A549 (cell line): ENCODE measurements around the gene ANKHD1. TPM values are rescaled to one million over a fixed set of nuclear protein-coding genes. Genes with fewer than 3 reads are reported as not detected.
A peak's percentile ranks its signal among the peaks of the same experiment; 100 is the strongest.

Experiments used
- ATAC-seq, 2 experiments: fragments of 200-7000 bp in 1 of 2; fragments of >200 bp in 1 of 2; cut with Nextera tagmentation in 1 of 2; cut with Tn5 transposase in 1 of 2; 3 replicates each; pipeline versions ENCODE4 v1.8.0 to v1.9.1; 2018 to 2020; ENCODE audit warnings: mild to moderate bottlenecking in 1 of 2, moderate library complexity in 1 of 2
- CTCF ChIA-PET: fragments of 300-600 bp; sonication (Branson Sonifier 250); formaldehyde crosslinking; extraction: SDS; loops from one replicate; lab custom pipeline; 2021; ENCODE audit warnings: antibody characterized with exemption, inconsistent platforms; lab: Yijun Ruan, JAX
- POLR2A ChIA-PET: fragments of 350-600 bp; formaldehyde crosslinking; extraction: SDS; loops from one replicate; lab custom pipeline; 2021; ENCODE audit warnings: antibody characterized with exemption, inconsistent platforms; lab: Yijun Ruan, JAX
- DNase-seq, 2 experiments: peaks; one replicate each; pipeline versions ENCODE4 v3.0.0 to v3.0.0-alpha.2; 2011 to 2016; ENCODE audit warnings: low read depth in 1 of 2, low spot score in 1 of 2
- FAIRE-seq: peaks from 2 replicates; lab custom pipeline; 2011; peaks lifted over from hg19 to GRCh38; lab: Jason Lieb, UNC
- H3K27ac ChIP-seq, 2 experiments: fragments of >200 bp; sonication (Bioruptor Twin); formaldehyde crosslinking; 3 replicates each; pipeline ENCODE4 v1.5.1; 2016 to 2017
- H3K4me1 ChIP-seq: fragments of >200 bp; sonication (Bioruptor Twin); formaldehyde crosslinking; 3 replicates; pipeline ENCODE4 v1.6.1; 2016
- H3K4me2 ChIP-seq: fragments of >200 bp; sonication (Bioruptor Twin); formaldehyde crosslinking; 3 replicates; pipeline ENCODE4 v1.6.1; 2016
- H3K4me3 ChIP-seq: fragments of >200 bp; sonication (Bioruptor Twin); formaldehyde crosslinking; 3 replicates; pipeline ENCODE4 v1.5.1; 2016
- H3K9me3 ChIP-seq: fragments of >200 bp; sonication (Bioruptor Twin); formaldehyde crosslinking; 3 replicates; pipeline ENCODE4 v1.6.1; 2016
- CHD4 ChIP-seq: fragments of 200-600 bp; sonication (generic); IDR thresholded peaks from 2 replicates; pipeline ENCODE4 v1.6.1; 2016; ENCODE audit warnings: antibody characterized with exemption, mild to moderate bottlenecking, borderline replicate concordance
- FOXS1 ChIP-seq: fragments of 250-450 bp; sonication (Bioruptor Pico); IDR thresholded peaks from 2 replicates; pipeline ENCODE4 v1.5.0; 2020; ENCODE audit warnings: mild to moderate bottlenecking, moderate library complexity
- JUNB ChIP-seq: fragments of >200 bp; sonication (Bioruptor Twin); formaldehyde crosslinking; IDR thresholded peaks from 2 replicates; pipeline ENCODE4 v1.6.1; 2016
- MYC ChIP-seq: IDR thresholded peaks from 2 replicates; pipeline ENCODE4 v1.6.1; 2012; ENCODE audit warnings: mild to moderate bottlenecking, inconsistent platforms, low read length, improper control_type of control experiment, borderline replicate concordance
- NR3C1 ChIP-seq: fragments of >200 bp; sonication (Bioruptor Twin); formaldehyde crosslinking; IDR thresholded peaks from 3 replicates; pipeline ENCODE4 v1.6.1; 2017
- RAD21 ChIP-seq, 2 experiments: fragments of >200 bp in 1 of 2; sonication (Bioruptor Twin) in 1 of 2; formaldehyde crosslinking in 1 of 2; IDR thresholded peaks in 1 of 2; conservative IDR thresholded peaks in 1 of 2; 2 replicates in 1 of 2; 3 replicates in 1 of 2; pipeline ENCODE4 v1.6.1; 2012 to 2018; ENCODE audit warnings: inconsistent platforms in 1 of 2
- RNF2 ChIP-seq: fragments of 200-600 bp; sonication (generic); IDR thresholded peaks from 2 replicates; pipeline ENCODE4 v1.6.1; 2016; ENCODE audit warnings: low read depth, mild to moderate bottlenecking, antibody characterized with exemption, moderate library complexity, borderline replicate concordance
- SMC3 ChIP-seq: fragments of >200 bp; sonication (Bioruptor Twin); formaldehyde crosslinking; IDR thresholded peaks from 3 replicates; pipeline ENCODE4 v1.6.1; 2018; ENCODE audit warnings: inconsistent platforms
- ZC3H11A ChIP-seq: fragments of 450-650 bp; IDR thresholded peaks from 2 replicates; pipeline ENCODE4 v1.6.1; 2014; ENCODE audit warnings: antibody characterized with exemption, mild to moderate bottlenecking
- ZNF302 ChIP-seq: fragments of 250-450 bp; sonication (Bioruptor Pico); IDR thresholded peaks from 2 replicates; pipeline ENCODE4 v1.9.0; 2021; ENCODE audit warnings: inconsistent platforms, mild to moderate bottlenecking, moderate library complexity
- WGBS: methylation state at CpG from one replicate; pipeline ENCODE4 v1.1.6; 2017; ENCODE audit errors: missing lambda C conversion rate; 5-methylcytosine and 5-hydroxymethylcytosine counted together
- polyA plus RNA-seq, 4 experiments: library from polyadenylated mRNA; depleted of rRNA in 3 of 4; stranded (reverse); fragments of >200 nt; fragmentation: RNase III in 1 of 4; extraction: RNeasy Plus Mini Kit Qiagen cat#74134 plus additional on column Dnase treatment in 1 of 4; gene quantifications; 2 replicates in 3 of 4; 3 replicates in 1 of 4; pipeline ENCODE4 v1.2.3, GENCODE V29; 2011 to 2017
- TF ChIP-seq, protein P1 (sequence below): fragments of >200 bp; sonication (Bioruptor Twin); formaldehyde crosslinking; IDR thresholded peaks from 3 replicates; pipeline ENCODE4 v1.5.1; 2016
- TF ChIP-seq, protein P2 (sequence below): fragments of 200-600 bp; sonication (generic); IDR thresholded peaks from 2 replicates; pipeline ENCODE4 v1.6.1; 2016; ENCODE audit warnings: antibody characterized with exemption, mild to moderate bottlenecking, moderate library complexity
- TF ChIP-seq, protein P3 (sequence below): fragments of >200 bp; sonication (Bioruptor Twin); formaldehyde crosslinking; IDR thresholded peaks from 3 replicates; pipeline ENCODE4 v1.6.1; 2016
- TF ChIP-seq, protein P4 (sequence below): fragments of 250-450 bp; sonication (Bioruptor Pico); IDR thresholded peaks from 2 replicates; pipeline ENCODE4 v1.5.0; 2021; ENCODE audit warnings: mild to moderate bottlenecking, moderate library complexity, borderline replicate concordance
- TF ChIP-seq, protein P5 (sequence below): fragments of >200 bp; sonication (Bioruptor Twin); formaldehyde crosslinking; IDR thresholded peaks from 2 replicates; pipeline ENCODE4 v1.6.1; 2016
- TF ChIP-seq, protein P6 (sequence below): IDR thresholded peaks from 2 replicates; pipeline ENCODE4 v1.6.1; 2012

Gene ANKHD1
- polyA plus RNA-seq, 2 of the 4 experiments (the other 2 are of a cell fraction), result 46.9 to 94.1 TPM

DNA sequence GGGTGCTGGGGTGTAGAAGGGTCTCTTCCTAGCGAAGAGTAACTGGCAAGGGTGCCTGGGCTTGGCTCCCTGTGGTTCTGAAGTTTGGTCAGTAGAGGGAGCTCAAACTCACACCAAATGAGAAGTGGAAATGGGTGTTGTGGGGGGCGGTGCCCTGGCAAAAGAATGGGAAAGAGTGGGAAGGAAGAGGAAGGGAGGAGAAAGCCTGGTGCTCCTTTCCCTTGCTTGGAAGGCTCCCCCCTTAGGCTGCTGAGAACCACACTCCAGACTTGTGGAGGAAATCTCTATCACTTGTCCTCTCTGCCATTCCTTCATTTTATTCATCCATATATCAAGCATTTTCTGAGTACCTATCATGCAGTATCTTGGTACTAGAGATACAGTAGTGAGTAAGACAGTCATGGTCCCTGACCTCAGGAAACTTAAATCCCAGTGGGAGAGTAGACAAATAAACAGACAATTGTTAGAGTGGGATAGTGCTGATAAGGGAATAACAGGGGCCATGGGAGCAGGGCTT, 28.6 kb upstream of the ANKHD1 start:
- Histone ChIP-seq H3K4me3 (no peak overlapping the region), H3K4me1 (no peaks in the 10 kb centered on the region), H3K4me2 (peak overlapping the region; percentile 30; the same call in 2 of the 3 replicates), H3K27ac (peak overlapping the region in 1 of 2 experiments; percentile 50; a peak in 1 of 6 replicates), H3K9me3 (no peaks in the 10 kb centered on the region)
- FAIRE-seq, result no peak
- DNase-seq, result peak; percentile 79 to 82
- POLR2A ChIA-PET, result interaction anchor here (0.5 to 1.0 kb wide), 2 partner anchors 28 to 173 kb away, joined by 3 to 7 read pairs; partner anchors contain the start of gene ANKHD1
- CTCF ChIA-PET, result interaction anchor here (0.6 to 4.6 kb wide), 35 partner anchors 11 to 350 kb away, joined by 3 to 71 read pairs (median 4); partner anchors contain the start of genes EIF4EBP3, HARS1, HARS2 and SLC4A9
- WGBS, result 27% methylated on average over 2 of the region's 2 CpGs
- peak; percentile 63 for TF ChIP-seq SMC3
- peak; percentile 76 to 85 for TF ChIP-seq RAD21 (conservative IDR thresholded peaks at IDR 0.05 in 1 of 2, IDR thresholded peaks at IDR 0.05 in 1 of 2)
- TF ChIP-seq, protein P1, sequence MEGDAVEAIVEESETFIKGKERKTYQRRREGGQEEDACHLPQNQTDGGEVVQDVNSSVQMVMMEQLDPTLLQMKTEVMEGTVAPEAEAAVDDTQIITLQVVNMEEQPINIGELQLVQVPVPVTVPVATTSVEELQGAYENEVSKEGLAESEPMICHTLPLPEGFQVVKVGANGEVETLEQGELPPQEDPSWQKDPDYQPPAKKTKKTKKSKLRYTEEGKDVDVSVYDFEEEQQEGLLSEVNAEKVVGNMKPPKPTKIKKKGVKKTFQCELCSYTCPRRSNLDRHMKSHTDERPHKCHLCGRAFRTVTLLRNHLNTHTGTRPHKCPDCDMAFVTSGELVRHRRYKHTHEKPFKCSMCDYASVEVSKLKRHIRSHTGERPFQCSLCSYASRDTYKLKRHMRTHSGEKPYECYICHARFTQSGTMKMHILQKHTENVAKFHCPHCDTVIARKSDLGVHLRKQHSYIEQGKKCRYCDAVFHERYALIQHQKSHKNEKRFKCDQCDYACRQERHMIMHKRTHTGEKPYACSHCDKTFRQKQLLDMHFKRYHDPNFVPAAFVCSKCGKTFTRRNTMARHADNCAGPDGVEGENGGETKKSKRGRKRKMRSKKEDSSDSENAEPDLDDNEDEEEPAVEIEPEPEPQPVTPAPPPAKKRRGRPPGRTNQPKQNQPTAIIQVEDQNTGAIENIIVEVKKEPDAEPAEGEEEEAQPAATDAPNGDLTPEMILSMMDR, result peak; percentile 74
- TF ChIP-seq, protein P2, sequence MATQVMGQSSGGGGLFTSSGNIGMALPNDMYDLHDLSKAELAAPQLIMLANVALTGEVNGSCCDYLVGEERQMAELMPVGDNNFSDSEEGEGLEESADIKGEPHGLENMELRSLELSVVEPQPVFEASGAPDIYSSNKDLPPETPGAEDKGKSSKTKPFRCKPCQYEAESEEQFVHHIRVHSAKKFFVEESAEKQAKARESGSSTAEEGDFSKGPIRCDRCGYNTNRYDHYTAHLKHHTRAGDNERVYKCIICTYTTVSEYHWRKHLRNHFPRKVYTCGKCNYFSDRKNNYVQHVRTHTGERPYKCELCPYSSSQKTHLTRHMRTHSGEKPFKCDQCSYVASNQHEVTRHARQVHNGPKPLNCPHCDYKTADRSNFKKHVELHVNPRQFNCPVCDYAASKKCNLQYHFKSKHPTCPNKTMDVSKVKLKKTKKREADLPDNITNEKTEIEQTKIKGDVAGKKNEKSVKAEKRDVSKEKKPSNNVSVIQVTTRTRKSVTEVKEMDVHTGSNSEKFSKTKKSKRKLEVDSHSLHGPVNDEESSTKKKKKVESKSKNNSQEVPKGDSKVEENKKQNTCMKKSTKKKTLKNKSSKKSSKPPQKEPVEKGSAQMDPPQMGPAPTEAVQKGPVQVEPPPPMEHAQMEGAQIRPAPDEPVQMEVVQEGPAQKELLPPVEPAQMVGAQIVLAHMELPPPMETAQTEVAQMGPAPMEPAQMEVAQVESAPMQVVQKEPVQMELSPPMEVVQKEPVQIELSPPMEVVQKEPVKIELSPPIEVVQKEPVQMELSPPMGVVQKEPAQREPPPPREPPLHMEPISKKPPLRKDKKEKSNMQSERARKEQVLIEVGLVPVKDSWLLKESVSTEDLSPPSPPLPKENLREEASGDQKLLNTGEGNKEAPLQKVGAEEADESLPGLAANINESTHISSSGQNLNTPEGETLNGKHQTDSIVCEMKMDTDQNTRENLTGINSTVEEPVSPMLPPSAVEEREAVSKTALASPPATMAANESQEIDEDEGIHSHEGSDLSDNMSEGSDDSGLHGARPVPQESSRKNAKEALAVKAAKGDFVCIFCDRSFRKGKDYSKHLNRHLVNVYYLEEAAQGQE, result no peak
- peak; percentile 92 to 95 for ATAC-seq

DNA sequence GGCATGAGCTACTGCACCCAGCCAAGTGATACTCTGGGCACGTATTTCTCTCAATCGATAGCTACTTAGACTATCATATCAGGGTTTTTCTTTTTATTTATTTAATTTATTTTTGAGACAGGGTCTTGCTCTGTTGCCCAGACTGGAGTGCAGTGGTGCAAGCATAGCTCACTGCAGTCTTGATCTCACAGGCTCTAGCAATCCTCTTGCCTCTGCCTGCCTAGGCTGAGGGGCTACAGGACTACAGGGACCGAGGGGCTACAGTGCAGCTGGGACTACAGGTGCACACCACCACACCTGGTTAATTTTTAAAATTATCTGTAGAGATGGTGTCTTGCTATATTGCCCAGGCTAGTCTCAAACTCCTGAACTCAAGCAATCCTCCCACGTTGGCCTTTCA, 20.3 kb upstream of the ANKHD1 start:
- Histone ChIP-seq H3K4me2 (no peak overlapping the region), H3K4me1 (no peaks in the 10 kb centered on the region), H3K9me3 (peaks cover 6% of the 10 kb centered on the region; the same call in 1 of the 3 replicates), H3K4me3 (no peak overlapping the region), H3K27ac (no peak overlapping the region)
- TF ChIP-seq, protein P3, sequence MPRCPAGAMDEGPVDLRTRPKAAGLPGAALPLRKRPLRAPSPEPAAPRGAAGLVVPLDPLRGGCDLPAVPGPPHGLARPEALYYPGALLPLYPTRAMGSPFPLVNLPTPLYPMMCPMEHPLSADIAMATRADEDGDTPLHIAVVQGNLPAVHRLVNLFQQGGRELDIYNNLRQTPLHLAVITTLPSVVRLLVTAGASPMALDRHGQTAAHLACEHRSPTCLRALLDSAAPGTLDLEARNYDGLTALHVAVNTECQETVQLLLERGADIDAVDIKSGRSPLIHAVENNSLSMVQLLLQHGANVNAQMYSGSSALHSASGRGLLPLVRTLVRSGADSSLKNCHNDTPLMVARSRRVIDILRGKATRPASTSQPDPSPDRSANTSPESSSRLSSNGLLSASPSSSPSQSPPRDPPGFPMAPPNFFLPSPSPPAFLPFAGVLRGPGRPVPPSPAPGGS, result no peak
- TF ChIP-seq, protein P4, sequence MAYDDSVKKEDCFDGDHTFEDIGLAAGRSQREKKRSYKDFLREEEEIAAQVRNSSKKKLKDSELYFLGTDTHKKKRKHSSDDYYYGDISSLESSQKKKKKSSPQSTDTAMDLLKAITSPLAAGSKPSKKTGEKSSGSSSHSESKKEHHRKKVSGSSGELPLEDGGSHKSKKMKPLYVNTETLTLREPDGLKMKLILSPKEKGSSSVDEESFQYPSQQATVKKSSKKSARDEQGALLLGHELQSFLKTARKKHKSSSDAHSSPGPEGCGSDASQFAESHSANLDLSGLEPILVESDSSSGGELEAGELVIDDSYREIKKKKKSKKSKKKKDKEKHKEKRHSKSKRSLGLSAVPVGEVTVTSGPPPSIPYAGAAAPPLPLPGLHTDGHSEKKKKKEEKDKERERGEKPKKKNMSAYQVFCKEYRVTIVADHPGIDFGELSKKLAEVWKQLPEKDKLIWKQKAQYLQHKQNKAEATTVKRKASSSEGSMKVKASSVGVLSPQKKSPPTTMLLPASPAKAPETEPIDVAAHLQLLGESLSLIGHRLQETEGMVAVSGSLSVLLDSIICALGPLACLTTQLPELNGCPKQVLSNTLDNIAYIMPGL (CRISPR knock-in tag), result no peak
- no peak for TF ChIP-seq FOXS1
- TF ChIP-seq JUNB, result no peak
- no peak for TF ChIP-seq ZC3H11A
- TF ChIP-seq ZNF302 (CRISPR knock-in tag), result no peak
- TF ChIP-seq, protein P5, sequence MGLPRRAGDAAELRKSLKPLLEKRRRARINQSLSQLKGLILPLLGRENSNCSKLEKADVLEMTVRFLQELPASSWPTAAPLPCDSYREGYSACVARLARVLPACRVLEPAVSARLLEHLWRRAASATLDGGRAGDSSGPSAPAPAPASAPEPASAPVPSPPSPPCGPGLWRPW, result no peak
- TF ChIP-seq NR3C1, result no peak
- TF ChIP-seq CHD4, result no peak
- no peak for TF ChIP-seq RNF2
- no peak for TF ChIP-seq MYC
- TF ChIP-seq, protein P6, sequence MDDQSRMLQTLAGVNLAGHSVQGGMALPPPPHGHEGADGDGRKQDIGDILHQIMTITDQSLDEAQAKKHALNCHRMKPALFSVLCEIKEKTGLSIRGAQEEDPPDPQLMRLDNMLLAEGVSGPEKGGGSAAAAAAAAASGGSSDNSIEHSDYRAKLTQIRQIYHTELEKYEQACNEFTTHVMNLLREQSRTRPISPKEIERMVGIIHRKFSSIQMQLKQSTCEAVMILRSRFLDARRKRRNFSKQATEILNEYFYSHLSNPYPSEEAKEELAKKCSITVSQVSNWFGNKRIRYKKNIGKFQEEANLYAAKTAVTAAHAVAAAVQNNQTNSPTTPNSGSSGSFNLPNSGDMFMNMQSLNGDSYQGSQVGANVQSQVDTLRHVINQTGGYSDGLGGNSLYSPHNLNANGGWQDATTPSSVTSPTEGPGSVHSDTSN, result no peak
- ChIA-PET CTCF (interaction anchor here (1.1 to 7.6 kb wide), 2 partner anchors 9 to 30 kb away, joined by 3 to 49 read pairs; no protein-coding TSS in a partner anchor), POLR2A (no interaction called here)
- FAIRE-seq (no peak), ATAC-seq (no peak), DNase-seq (no peak)
- WGBS, result 53% methylated on average over 4 of the region's 4 CpGs
